H9 (cell line): ENCODE data around the gene KCNIP4. TPM values are rescaled to one million over a fixed set of nuclear protein-coding genes. Genes with fewer than 3 reads are reported as not detected.

ENCODE experiments used
- DNase-seq: peaks from one replicate; pipeline ENCODE4 v3.0.0-alpha.2; 2017
- H2AFZ ChIP-seq: one replicate; pipeline ENCODE4 v1.6.1; 2013; ENCODE audit warnings: mild to moderate bottlenecking, low read length, control low read depth, moderate library complexity
- H2AK5ac ChIP-seq: 2 replicates; pipeline ENCODE4 v1.6.1; 2013; ENCODE audit warnings: low read length, control low read depth, mixed read lengths; ENCODE audit not compliant: insufficient read length
- H2BK120ac ChIP-seq: one replicate; pipeline ENCODE4 v1.6.1; 2013; ENCODE audit warnings: low read depth, mild to moderate bottlenecking, low read length, control low read depth, inconsistent platforms; ENCODE audit not compliant: poor library complexity, severe bottlenecking
- H2BK12ac ChIP-seq: 2 replicates; pipeline ENCODE4 v1.6.1; 2013; ENCODE audit warnings: low read length, control low read depth, mixed read lengths, low read depth; ENCODE audit not compliant: insufficient read length
- H2BK15ac ChIP-seq: 2 replicates; pipeline ENCODE4 v1.6.1; 2013; ENCODE audit warnings: low read depth, low read length, control low read depth
- H2BK20ac ChIP-seq: one replicate; pipeline ENCODE4 v1.6.1; 2013; ENCODE audit warnings: low read depth, mild to moderate bottlenecking, low read length, control low read depth, inconsistent platforms; ENCODE audit not compliant: poor library complexity, severe bottlenecking
- H2BK5ac ChIP-seq: 2 replicates; pipeline ENCODE4 v1.6.1; 2013; ENCODE audit warnings: low read length, control low read depth, mixed read lengths; ENCODE audit not compliant: insufficient read length
- H3K14ac ChIP-seq: 2 replicates; pipeline ENCODE4 v1.6.1; 2013; ENCODE audit warnings: low read length, control low read depth; ENCODE audit not compliant: insufficient read depth
- H3K18ac ChIP-seq: 2 replicates; pipeline ENCODE4 v1.6.1; 2013; ENCODE audit warnings: low read depth, mild to moderate bottlenecking, mixed read lengths, low read length, control low read depth; ENCODE audit not compliant: insufficient read length
- H3K23ac ChIP-seq: 2 replicates; pipeline ENCODE4 v1.6.1; 2013; ENCODE audit warnings: low read length, control low read depth, mixed read lengths, low read depth; ENCODE audit not compliant: insufficient read length
- H3K23me2 ChIP-seq: 2 replicates; pipeline ENCODE4 v1.6.1; 2013; ENCODE audit warnings: low read depth, mild to moderate bottlenecking, mixed read lengths, low read length, control low read depth; ENCODE audit not compliant: insufficient read length, poor library complexity, severe bottlenecking
- H3K27ac ChIP-seq: 2 replicates; pipeline ENCODE4 v1.5.1; 2013; ENCODE audit warnings: low read length, control low read depth, mixed read lengths, low read depth; ENCODE audit not compliant: insufficient read length
- H3K27me3 ChIP-seq: 2 replicates; pipeline ENCODE4 v1.6.1; 2013; ENCODE audit warnings: low read length, control low read depth, inconsistent platforms; ENCODE audit not compliant: insufficient read depth
- H3K4ac ChIP-seq: 2 replicates; pipeline ENCODE4 v1.6.1; 2013; ENCODE audit warnings: low read depth, mild to moderate bottlenecking, control low read depth, inconsistent platforms, low read length, moderate library complexity
- H3K4me1 ChIP-seq: 2 replicates; pipeline ENCODE4 v1.6.1; 2013; ENCODE audit warnings: low read length, control low read depth, inconsistent platforms; ENCODE audit not compliant: insufficient read depth
- H3K4me2 ChIP-seq: 2 replicates; pipeline ENCODE4 v1.6.1; 2013; ENCODE audit warnings: low read length, control low read depth, mixed read lengths; ENCODE audit not compliant: insufficient read length, insufficient read depth
- H3K56ac ChIP-seq: 2 replicates; pipeline ENCODE4 v1.6.1; 2013; ENCODE audit warnings: low read depth, mild to moderate bottlenecking, mixed read lengths, low read length, control low read depth; ENCODE audit not compliant: insufficient read length
- H3K79me1 ChIP-seq: 2 replicates; pipeline ENCODE4 v1.6.1; 2013; ENCODE audit warnings: low read depth, mild to moderate bottlenecking, moderate library complexity, low read length, control low read depth, inconsistent platforms; ENCODE audit not compliant: insufficient read depth, poor library complexity, severe bottlenecking
- H3K79me2 ChIP-seq: 2 replicates; pipeline ENCODE4 v1.6.1; 2013; ENCODE audit warnings: low read length, control low read depth, inconsistent platforms; ENCODE audit not compliant: insufficient read depth
- H3K9ac ChIP-seq: 2 replicates; pipeline ENCODE4 v1.6.1; 2013; ENCODE audit warnings: low read length, control low read depth, mixed read lengths; ENCODE audit not compliant: insufficient read length; ENCODE audit errors: extremely low read depth
- H3K9me3 ChIP-seq: one replicate; pipeline ENCODE4 v1.6.1; 2013; ENCODE audit warnings: low read depth, low read length, inconsistent platforms; ENCODE audit not compliant: control insufficient read depth
- H3T11ph ChIP-seq: one replicate; pipeline ENCODE4 v1.6.1; 2013; ENCODE audit warnings: mild to moderate bottlenecking, low read length, control low read depth, inconsistent platforms
- H4K20me1 ChIP-seq: one replicate; pipeline ENCODE4 v1.6.1; 2013; ENCODE audit not compliant: control insufficient read depth, insufficient read length, insufficient read depth
- H4K5ac ChIP-seq: 2 replicates; pipeline ENCODE4 v1.6.1; 2013; ENCODE audit warnings: low read depth, mild to moderate bottlenecking, mixed read lengths, low read length, control low read depth; ENCODE audit not compliant: insufficient read length
- H4K8ac ChIP-seq: replicated peaks from 2 replicates; pipeline ENCODE4 v1.6.1; 2013; ENCODE audit warnings: low read length, control low read depth, mixed read lengths, low read depth; ENCODE audit not compliant: insufficient read length
- H4K91ac ChIP-seq: 2 replicates; pipeline ENCODE4 v1.6.1; 2013; ENCODE audit warnings: low read depth, mild to moderate bottlenecking, moderate library complexity, mixed read lengths, low read length, control low read depth; ENCODE audit not compliant: insufficient read length
- H3K27ac Mint-ChIP-seq, 3 experiments: 2 replicates in 2 of 3; 3 replicates in 1 of 3; pipeline ENCODE4 v1.8.0; 2020 to 2021; ENCODE audit warnings: mixed read lengths in 3 of 3, mild to moderate bottlenecking in 1 of 3, moderate library complexity in 1 of 3
- H3K27me3 Mint-ChIP-seq: 2 replicates; pipeline ENCODE4 v1.8.0; 2021; ENCODE audit warnings: low read depth, mild to moderate bottlenecking, moderate library complexity, mixed read lengths
- H3K36me3 Mint-ChIP-seq, 3 experiments: 2 replicates in 2 of 3; 3 replicates in 1 of 3; pipeline ENCODE4 v1.8.0; 2020 to 2021; ENCODE audit warnings: low read depth in 3 of 3, mixed read lengths in 3 of 3; ENCODE audit not compliant: insufficient read depth in 1 of 3
- H3K4me1 Mint-ChIP-seq, 2 experiments: 2 replicates each; pipeline ENCODE4 v1.8.0; 2020; ENCODE audit warnings: mixed read lengths in 2 of 2
- H3K4me3 Mint-ChIP-seq, 2 experiments: 2 replicates in 1 of 2; 3 replicates in 1 of 2; pipeline ENCODE4 v1.8.0; 2020 to 2021; ENCODE audit warnings: mild to moderate bottlenecking in 2 of 2, mixed read lengths in 2 of 2, moderate library complexity in 1 of 2
- H3K9me3 Mint-ChIP-seq, 2 experiments: 2 replicates in 1 of 2; 3 replicates in 1 of 2; pipeline ENCODE4 v1.8.0; 2020; ENCODE audit warnings: mild to moderate bottlenecking in 2 of 2, mixed read lengths in 2 of 2, moderate library complexity in 1 of 2
- WGBS: extraction: QIAGEN DNeasy Blood & Tissue Kit; methylation state at CpG from one replicate; pipeline ENCODE4 v1.1.7; 2013; ENCODE audit warnings: missing lambda C conversion rate, low lambda C conversion rate, mixed read lengths; ENCODE audit not compliant: insufficient read length; ENCODE audit errors: extremely low coverage; 5-methylcytosine and 5-hydroxymethylcytosine counted together
- total RNA-seq: library from RNA; stranded (reverse); gene quantifications from 2 replicates; pipeline ENCODE4 v1.2.1, GENCODE V29; 2021
- TF ChIP-seq, protein P1 (sequence below): fragments of 200-600 bp; sonication (generic); conservative IDR thresholded peaks from 3 replicates; pipeline ENCODE4 v1.8.0; 2021; ENCODE audit warnings: antibody characterized with exemption, mild to moderate bottlenecking

KCNIP4 gene
- total RNA-seq, 1 experiment from 2014 or later = not detected

DNA sequence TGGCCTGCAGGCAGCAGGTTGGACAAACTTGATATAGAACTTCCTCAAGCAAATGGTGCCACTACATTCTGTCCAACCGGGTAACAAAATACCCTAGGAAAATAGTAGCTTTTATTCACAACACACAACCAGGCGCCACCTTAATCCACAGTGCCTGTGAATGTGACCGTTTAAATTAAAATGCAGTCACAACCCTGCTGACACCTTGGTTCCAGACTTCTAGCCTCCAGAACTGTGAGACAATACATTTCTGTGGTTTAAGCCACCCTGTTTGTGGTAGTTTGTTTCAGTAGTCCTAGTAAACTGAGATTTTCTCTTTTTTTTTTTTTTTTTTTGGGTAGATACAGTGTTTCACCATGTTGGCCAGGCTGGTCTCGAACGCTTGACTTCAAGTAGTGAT, 672.5 kb downstream of the KCNIP4 start:
- no peak overlapping the region for H2BK20ac ChIP-seq
- no peak overlapping the region for H3K9ac ChIP-seq
- H3K14ac ChIP-seq = no peak overlapping the region
- WGBS = no CpG with 5 or more reads among the region's 5 CpGs
- no peaks in the 10 kb centered on the region for H4K20me1 ChIP-seq
- Mint-ChIP-seq H3K4me3 (no peak overlapping the region), H3K4me1 (no peaks in the 10 kb centered on the region), H3K27me3 (no peaks in the 10 kb centered on the region), H3K27ac (no peak overlapping the region), H3K9me3 (no peaks in the 10 kb centered on the region), H3K36me3 (no peaks in the 10 kb centered on the region)
- no peak overlapping the region for H2AFZ ChIP-seq
- H3K23ac ChIP-seq = no peak overlapping the region
- H2BK120ac ChIP-seq = no peak overlapping the region
- no peak overlapping the region for H3K4me2 ChIP-seq
- no peak overlapping the region for H4K5ac ChIP-seq
- no peak overlapping the region for H3K27ac ChIP-seq
- H3K4ac ChIP-seq = no peak overlapping the region
- H2BK5ac ChIP-seq = no peak overlapping the region
- no peaks in the 10 kb centered on the region for H3K23me2 ChIP-seq
- no peaks in the 10 kb centered on the region for H3K9me3 ChIP-seq
- no peak overlapping the region for H2BK15ac ChIP-seq
- no peak overlapping the region for H2BK12ac ChIP-seq
- no peaks in the 10 kb centered on the region for H3K79me2 ChIP-seq
- no peak overlapping the region for H2AK5ac ChIP-seq
- H3K18ac ChIP-seq = no peak overlapping the region
- no peak for DNase-seq
- no peak overlapping the region for H3K56ac ChIP-seq
- no peak overlapping the region for H4K8ac ChIP-seq
- H3T11ph ChIP-seq = no peak overlapping the region
- H3K79me1 ChIP-seq = no peaks in the 10 kb centered on the region
- TF ChIP-seq, protein P1, sequence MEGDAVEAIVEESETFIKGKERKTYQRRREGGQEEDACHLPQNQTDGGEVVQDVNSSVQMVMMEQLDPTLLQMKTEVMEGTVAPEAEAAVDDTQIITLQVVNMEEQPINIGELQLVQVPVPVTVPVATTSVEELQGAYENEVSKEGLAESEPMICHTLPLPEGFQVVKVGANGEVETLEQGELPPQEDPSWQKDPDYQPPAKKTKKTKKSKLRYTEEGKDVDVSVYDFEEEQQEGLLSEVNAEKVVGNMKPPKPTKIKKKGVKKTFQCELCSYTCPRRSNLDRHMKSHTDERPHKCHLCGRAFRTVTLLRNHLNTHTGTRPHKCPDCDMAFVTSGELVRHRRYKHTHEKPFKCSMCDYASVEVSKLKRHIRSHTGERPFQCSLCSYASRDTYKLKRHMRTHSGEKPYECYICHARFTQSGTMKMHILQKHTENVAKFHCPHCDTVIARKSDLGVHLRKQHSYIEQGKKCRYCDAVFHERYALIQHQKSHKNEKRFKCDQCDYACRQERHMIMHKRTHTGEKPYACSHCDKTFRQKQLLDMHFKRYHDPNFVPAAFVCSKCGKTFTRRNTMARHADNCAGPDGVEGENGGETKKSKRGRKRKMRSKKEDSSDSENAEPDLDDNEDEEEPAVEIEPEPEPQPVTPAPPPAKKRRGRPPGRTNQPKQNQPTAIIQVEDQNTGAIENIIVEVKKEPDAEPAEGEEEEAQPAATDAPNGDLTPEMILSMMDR = no peak
- no peaks in the 10 kb centered on the region for H3K4me1 ChIP-seq
- no peaks in the 10 kb centered on the region for H3K27me3 ChIP-seq
- no peak overlapping the region for H4K91ac ChIP-seq
